Prostate gland (tissue), 2 donors: ENCODE data around the gene AFAP1. TPM values are rescaled to one million over a fixed set of nuclear protein-coding genes. Genes with fewer than 3 reads are reported as not detected.
A peak's percentile ranks its signal among the peaks of the same experiment; 100 is the strongest.

Experiments used
- DNase-seq: peaks from one replicate; pipeline ENCODE4 v3.0.0-alpha.2; 2019; ENCODE audit warnings: low spot score
- H3K27ac ChIP-seq, 2 donors: fragments of 200-600 bp; sonication (generic); 2 replicates each; pipeline ENCODE4 v1.5.1; 2017 to 2019
- H3K27me3 ChIP-seq: fragments of 200-600 bp; sonication (generic); replicated peaks from 2 replicates; pipeline ENCODE4 v1.5.1; 2019; ENCODE audit not compliant: insufficient read depth
- H3K36me3 ChIP-seq, 2 donors: fragments of 200-600 bp; sonication (generic); 1 replicate in 1 of 2; 2 replicates in 1 of 2; pipeline versions ENCODE4 v1.5.1 to v1.8.1; 2017 to 2019
- H3K4me1 ChIP-seq: fragments of 200-600 bp; sonication (generic); replicated peaks from 2 replicates; pipeline ENCODE4 v1.5.1; 2019
- H3K4me3 ChIP-seq, 2 donors: fragments of 200-600 bp; sonication (generic); 2 replicates each; pipeline ENCODE4 v1.5.1; 2017 to 2019
- H3K9me3 ChIP-seq: fragments of 200-600 bp; sonication (generic); 2 replicates; pipeline ENCODE4 v1.5.1; 2017
- POLR2A ChIP-seq: fragments of 450-650 bp; IDR thresholded peaks from one replicate; pipeline ENCODE4 v1.6.1; 2016; ENCODE audit warnings: antibody characterized with exemption, mild to moderate bottlenecking
- POLR2AphosphoS5 ChIP-seq: sonication (generic); formaldehyde crosslinking; IDR thresholded peaks from one replicate; pipeline ENCODE4 v1.6.1; 2017; ENCODE audit warnings: antibody characterized with exemption
- WGBS: methylation state at CpG from one replicate; pipeline ENCODE4 v1.1.5; 2018; 5-methylcytosine and 5-hydroxymethylcytosine counted together
- intact Hi-C: fragments of 100-400 bp; cut with DNase I; formaldehyde crosslinking; loops from one replicate; pipeline ENCODE4 v1.14.2; 2022
- total RNA-seq, 2 donors: library from RNA; depleted of rRNA; stranded (reverse); fragments of >200 nt; gene quantifications; one replicate each; pipeline ENCODE4 v1.1.0, GENCODE V29; 2016
- TF ChIP-seq, protein P1 (sequence below), 4 experiments: fragments of 200-600 bp in 2 of 4; fragments of 450-650 bp in 2 of 4; sonication (generic) in 2 of 4; IDR thresholded peaks; 1 replicate in 3 of 4; 2 replicates in 1 of 4; pipeline ENCODE4 v1.5.1; 2016 to 2019; ENCODE audit warnings: antibody characterized with exemption in 4 of 4, mild to moderate bottlenecking in 2 of 4, moderate library complexity in 2 of 4

AFAP1 gene
- total RNA-seq, 2 donors from 2014 or later, result 17.5 to 19.8 TPM

DNA sequence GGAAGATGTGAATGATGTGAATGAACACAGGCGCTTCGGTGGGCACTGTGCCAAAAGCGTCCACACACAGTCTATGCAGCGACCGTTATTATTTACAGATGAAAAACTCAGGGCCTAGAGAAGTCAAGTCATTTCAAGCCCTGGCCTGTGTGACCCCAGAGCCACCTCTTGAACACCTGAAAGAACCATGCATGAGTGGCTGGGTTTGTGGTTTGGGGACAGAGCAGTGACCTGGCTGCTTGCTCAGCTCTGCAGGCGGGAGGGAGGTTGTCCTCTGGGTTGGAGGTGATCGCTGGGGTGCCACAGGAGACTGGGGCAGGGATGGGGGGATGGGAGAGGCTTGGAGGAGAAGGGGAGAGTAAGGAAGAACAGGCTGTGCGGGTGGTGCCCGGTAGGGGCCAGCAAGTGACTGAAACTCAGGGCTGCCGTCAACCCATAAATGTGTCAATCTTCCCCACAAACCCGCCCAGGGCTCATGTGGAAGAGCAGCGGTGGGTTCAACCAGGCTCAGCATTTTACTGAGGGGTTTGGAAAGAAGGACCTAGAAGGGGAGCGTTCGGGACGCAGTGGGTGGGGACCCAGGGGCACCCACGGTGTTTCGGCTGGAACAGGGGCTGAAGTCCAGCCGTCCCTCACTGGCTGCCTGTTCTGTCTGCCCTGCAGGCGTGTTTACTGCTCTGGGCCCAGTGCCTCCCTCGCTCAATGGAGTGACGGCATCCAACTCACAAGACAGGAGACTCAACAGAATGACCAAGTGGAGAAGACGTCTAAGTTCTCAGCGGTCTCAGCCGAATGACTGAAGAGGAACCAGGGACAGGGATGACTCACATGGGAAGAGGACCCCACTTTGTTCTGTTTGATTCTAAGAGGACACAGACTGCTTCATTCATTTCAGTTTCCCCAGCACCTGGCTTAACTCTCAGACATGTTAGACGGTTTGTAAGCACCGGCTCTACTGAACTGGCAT, 167.8 kb downstream of the AFAP1 start:
- no peak for DNase-seq
- H3K4me1 ChIP-seq, result no peaks in the 10 kb centered on the region

DNA sequence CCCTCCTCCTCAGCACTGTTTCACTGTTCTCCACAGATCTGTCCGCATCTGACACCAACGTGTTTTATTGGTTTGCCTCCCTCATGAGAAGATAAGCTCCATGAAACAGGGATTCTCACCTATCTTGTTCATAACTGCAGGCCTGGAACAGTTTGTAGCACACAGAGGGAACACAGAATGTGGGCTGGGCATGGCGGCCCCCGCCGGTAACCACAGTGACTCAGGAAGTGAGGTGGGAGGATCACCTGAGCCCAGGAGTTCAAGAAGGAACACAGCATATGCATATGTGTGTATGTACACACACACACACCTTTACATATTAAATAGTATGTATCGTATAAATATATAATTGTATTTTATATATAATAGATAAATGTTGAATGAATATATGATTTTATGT, 168.6 kb downstream of the AFAP1 start:
- Histone ChIP-seq H3K4me1 (no peaks in the 10 kb centered on the region), H3K4me3 (no peak overlapping the region), H3K27ac (no peak overlapping the region), H3K27me3 (no peaks in the 10 kb centered on the region), H3K36me3 (peaks cover 0 to 7% of the 10 kb centered on the region in 2 donors), H3K9me3 (no peaks in the 10 kb centered on the region)
- no peak for DNase-seq
- intact Hi-C loops, result no loop called here
- TF ChIP-seq POLR2AphosphoS5, result no peak
- no peak for TF ChIP-seq POLR2A
- TF ChIP-seq, protein P1, sequence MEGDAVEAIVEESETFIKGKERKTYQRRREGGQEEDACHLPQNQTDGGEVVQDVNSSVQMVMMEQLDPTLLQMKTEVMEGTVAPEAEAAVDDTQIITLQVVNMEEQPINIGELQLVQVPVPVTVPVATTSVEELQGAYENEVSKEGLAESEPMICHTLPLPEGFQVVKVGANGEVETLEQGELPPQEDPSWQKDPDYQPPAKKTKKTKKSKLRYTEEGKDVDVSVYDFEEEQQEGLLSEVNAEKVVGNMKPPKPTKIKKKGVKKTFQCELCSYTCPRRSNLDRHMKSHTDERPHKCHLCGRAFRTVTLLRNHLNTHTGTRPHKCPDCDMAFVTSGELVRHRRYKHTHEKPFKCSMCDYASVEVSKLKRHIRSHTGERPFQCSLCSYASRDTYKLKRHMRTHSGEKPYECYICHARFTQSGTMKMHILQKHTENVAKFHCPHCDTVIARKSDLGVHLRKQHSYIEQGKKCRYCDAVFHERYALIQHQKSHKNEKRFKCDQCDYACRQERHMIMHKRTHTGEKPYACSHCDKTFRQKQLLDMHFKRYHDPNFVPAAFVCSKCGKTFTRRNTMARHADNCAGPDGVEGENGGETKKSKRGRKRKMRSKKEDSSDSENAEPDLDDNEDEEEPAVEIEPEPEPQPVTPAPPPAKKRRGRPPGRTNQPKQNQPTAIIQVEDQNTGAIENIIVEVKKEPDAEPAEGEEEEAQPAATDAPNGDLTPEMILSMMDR (IDR thresholded peaks at IDR 0.05), result no peak
- 76% methylated on average over 6 of the region's 6 CpGs for WGBS

More for the DNA sequence above, 167.8 kb downstream of the AFAP1 start:
- TF ChIP-seq, protein P1 (IDR thresholded peaks at IDR 0.05), result no peak
- no peak for TF ChIP-seq POLR2AphosphoS5
- no peak for TF ChIP-seq POLR2A
- H3K27me3 ChIP-seq, result no peaks in the 10 kb centered on the region
- no peak overlapping the region for H3K27ac ChIP-seq
- H3K36me3 ChIP-seq, result peaks cover 0 to 7% of the 10 kb centered on the region in 2 donors
- H3K9me3 ChIP-seq, result no peaks in the 10 kb centered on the region
- intact Hi-C loops, result no loop called here
- H3K4me3 ChIP-seq, result no peak overlapping the region
- WGBS, result 70% methylated on average over 26 of the region's 26 CpGs

DNA sequence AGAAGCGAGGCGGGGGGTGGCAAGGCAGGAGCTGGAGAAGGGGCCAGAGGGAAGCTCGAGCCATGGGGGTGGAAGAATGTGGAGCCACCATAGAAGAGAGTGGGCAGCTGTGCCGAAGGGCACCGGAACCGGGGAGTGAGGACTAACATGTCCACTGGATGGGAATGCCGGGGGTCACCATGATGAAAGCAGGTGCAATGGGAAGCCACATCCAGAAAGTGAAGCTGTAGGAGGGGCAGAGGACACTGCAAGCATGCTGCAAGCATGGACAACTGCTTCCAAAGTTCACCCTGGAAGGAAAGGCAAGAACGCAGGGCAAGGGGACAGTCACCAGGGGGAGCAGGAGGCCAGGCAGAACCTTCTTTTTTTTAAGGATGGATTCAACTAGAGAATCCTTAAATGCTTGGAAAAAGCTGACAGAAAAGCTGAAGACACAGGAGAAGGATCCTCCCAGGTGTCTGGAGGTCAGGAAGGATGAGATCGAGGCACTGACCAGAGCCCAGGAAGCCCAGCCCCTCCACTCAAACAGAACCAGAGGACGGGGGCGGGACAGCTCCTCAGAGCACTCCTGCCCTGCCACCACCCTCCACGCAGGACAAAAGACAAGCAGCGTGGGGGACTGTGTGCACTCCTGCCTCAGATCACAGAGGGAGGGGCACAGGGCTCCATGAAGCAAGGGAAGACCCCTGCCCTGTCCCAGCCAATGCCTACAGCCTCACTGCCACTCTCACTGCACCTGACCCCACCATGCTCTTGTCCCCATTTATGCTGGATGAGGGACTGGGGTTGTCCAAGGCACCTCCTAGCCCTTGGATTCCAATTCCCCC, 169.2 kb downstream of the AFAP1 start:
- no peaks in the 10 kb centered on the region for H3K27me3 ChIP-seq
- H3K4me1 ChIP-seq, result no peaks in the 10 kb centered on the region
- H3K36me3 ChIP-seq, result peaks cover 0 to 7% of the 10 kb centered on the region in 2 donors
- no peak overlapping the region for H3K4me3 ChIP-seq
- no peak for DNase-seq
- 76% methylated on average over 13 of the region's 13 CpGs for WGBS
- no peak overlapping the region for H3K27ac ChIP-seq
- H3K9me3 ChIP-seq, result no peaks in the 10 kb centered on the region
- intact Hi-C loops, result no loop called here
- TF ChIP-seq, protein P1 (IDR thresholded peaks at IDR 0.05), result peak in 2 of 4 experiments; percentile 24 to 33
- no peak for TF ChIP-seq POLR2AphosphoS5

DNA sequence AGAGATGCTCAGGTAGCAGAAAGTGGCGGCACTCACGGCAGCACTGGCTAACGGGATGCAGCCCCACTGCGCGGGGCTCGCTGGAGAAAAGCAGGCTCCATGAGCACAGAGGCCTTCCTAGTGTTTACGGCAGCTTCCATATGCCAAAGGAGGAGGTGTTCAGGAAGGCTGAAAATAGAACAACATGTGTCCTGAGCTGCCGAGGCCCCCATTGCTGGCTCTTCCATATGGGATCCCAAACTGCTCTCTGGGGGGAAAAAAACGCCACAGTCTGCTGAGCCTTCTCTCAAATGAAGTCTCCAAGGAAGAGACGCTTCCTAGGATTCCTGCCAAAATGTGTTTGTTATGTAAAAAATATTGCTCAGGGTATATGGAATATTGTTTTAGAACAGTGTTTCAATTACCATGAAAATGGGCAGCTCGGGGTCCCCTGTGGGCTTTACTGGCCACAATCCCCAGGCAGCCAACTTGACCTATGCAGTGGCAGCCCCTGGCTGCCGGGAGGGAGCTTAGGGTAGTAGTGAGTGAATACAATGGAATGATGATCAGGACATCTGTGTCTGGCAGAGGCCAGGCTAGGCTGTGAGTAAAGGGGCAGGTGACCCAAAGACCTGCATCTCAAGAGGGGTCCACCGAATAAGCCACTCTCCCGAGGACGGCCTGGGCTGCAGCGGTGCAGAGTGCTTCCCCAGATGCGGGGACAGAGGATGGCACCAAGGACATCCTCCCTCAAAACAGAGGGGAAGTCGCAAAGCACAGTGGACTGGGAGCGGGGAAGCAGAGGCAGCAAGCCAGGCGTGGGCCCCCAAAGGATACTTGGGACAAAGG, 170.1 kb downstream of the AFAP1 start:
- Histone ChIP-seq H3K4me1 (no peaks in the 10 kb centered on the region), H3K27ac (no peak overlapping the region), H3K4me3 (no peak overlapping the region), H3K27me3 (no peaks in the 10 kb centered on the region), H3K9me3 (no peaks in the 10 kb centered on the region), H3K36me3 (peaks cover 0 to 7% of the 10 kb centered on the region in 2 donors)
- TF ChIP-seq POLR2AphosphoS5, result no peak
- TF ChIP-seq, protein P1 (IDR thresholded peaks at IDR 0.05), result no peak
- TF ChIP-seq POLR2A, result no peak
- DNase-seq, result no peak
- WGBS, result 89% methylated on average over 20 of the region's 20 CpGs
- intact Hi-C loops, result no loop called here
